GM12891 (cell line): Measurements from ENCODE around the gene PAPPA2.

Experiments used
- PAX5 ChIP-seq: IDR thresholded peaks from 2 replicates; pipeline ENCODE4 v1.6.1; 2011; ENCODE audit warnings: low read length, moderate library complexity, mild to moderate bottlenecking; ENCODE audit not compliant: insufficient read depth, severe bottlenecking
- POLR2A ChIP-seq: IDR thresholded peaks from 2 replicates; pipeline ENCODE4 v1.6.1; 2011; ENCODE audit warnings: low read depth, low read length, control low read depth
- POLR2AphosphoS5 ChIP-seq: IDR thresholded peaks from 2 replicates; pipeline ENCODE4 v1.6.1; 2011; ENCODE audit warnings: low read depth, low read length, control low read depth
- POU2F2 ChIP-seq: IDR thresholded peaks from 2 replicates; pipeline ENCODE4 v1.6.1; 2011; ENCODE audit warnings: low read depth, mild to moderate bottlenecking, control low read depth, low read length, moderate library complexity
- SPI1 ChIP-seq: IDR thresholded peaks from 2 replicates; pipeline ENCODE4 v1.6.1; 2011; ENCODE audit warnings: low read depth, low read length, control low read depth
- TAF1 ChIP-seq: IDR thresholded peaks from 2 replicates; pipeline ENCODE4 v1.6.1; 2011; ENCODE audit warnings: low read depth, low read length, control low read depth

DNA sequence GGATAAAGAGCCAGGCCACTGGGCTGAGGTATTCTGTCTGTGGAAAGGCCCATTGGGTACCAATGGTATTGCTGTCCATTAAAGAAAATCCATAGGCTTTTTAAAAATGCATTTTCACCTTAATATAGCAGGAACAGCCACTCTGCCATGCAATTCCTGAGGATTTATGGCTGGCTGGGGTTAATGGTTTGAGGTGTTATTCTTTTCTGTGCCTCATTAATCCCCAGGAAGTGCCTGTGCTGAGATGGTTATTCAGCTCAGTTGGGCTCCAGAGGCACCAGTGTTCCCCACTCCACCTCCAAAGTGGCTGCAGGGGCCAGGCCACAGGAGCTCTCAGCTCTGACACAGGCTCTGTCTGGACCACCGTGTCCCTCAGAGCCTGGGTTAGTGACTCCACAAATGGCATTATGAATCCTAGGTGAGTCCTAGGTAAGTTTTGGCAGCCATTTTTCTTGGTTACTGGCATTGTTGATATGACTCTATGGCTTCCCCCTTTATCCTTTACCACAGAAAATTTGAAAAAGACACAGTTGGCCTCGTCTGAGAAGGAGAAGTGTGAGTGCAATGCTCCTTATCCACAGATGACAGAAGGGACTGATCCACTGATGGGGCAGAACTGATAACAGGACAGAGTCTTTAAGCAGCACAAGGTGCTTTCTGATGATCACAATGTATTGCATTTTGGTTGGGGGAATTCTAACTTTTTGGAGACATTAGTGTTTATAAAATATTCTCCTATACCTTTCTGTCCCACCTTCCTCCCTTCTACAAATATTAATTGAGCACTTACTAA lies 2.2 kb upstream of the PAPPA2 start:
- TF ChIP-seq POLR2AphosphoS5 (no peak), TAF1 (no peak), POLR2A (no peak), POU2F2 (no peak), SPI1 (no peak), PAX5 (no peak)
